Lung (tissue), 12 donors: ENCODE data around the gene EGFLAM. TPM values are rescaled to one million over a fixed set of nuclear protein-coding genes. Genes with fewer than 3 reads are reported as not detected.

ENCODE experiments used
- ATAC-seq: fragments of 200-7000 bp; cut with Tn5 transposase; one replicate; pipeline ENCODE4 v1.9.1; 2020; ENCODE audit warnings: moderate number of reproducible peaks; ENCODE audit not compliant: insufficient read depth, low FRiP score
- DNase-seq, 3 donors: peaks; one replicate each; pipeline ENCODE4 v3.0.0-alpha.2; 2013 to 2017
- H3K27ac ChIP-seq, 2 donors: one replicate each; pipeline ENCODE4 v1.5.1; 2013; ENCODE audit warnings: mild to moderate bottlenecking in 2 of 2, moderate library complexity in 2 of 2, control low read depth in 1 of 2, inconsistent platforms in 1 of 2, low read depth in 1 of 2, low read length in 1 of 2
- H3K27me3 ChIP-seq, 3 donors: one replicate each; pipeline ENCODE4 v1.5.1; 2013; ENCODE audit warnings: low read length in 2 of 3; ENCODE audit not compliant: control insufficient read depth in 3 of 3, insufficient read depth in 3 of 3
- H3K36me3 ChIP-seq, 4 donors: one replicate each; pipeline ENCODE4 v1.5.1; 2013; ENCODE audit warnings: low read length in 4 of 4, mild to moderate bottlenecking in 1 of 4, moderate library complexity in 1 of 4; ENCODE audit not compliant: control insufficient read depth in 4 of 4, insufficient read depth in 4 of 4
- H3K4me1 ChIP-seq, 5 donors: one replicate each; pipeline ENCODE4 v1.5.1; 2013; ENCODE audit warnings: low read length in 5 of 5, mild to moderate bottlenecking in 2 of 5, moderate library complexity in 1 of 5; ENCODE audit not compliant: control insufficient read depth in 5 of 5, insufficient read depth in 5 of 5
- H3K4me3 ChIP-seq: one replicate; pipeline ENCODE4 v1.5.1; 2013; ENCODE audit warnings: mild to moderate bottlenecking, control low read depth, moderate library complexity
- H3K9ac ChIP-seq, 2 donors: one replicate each; pipeline ENCODE4 v1.5.1; 2013; ENCODE audit warnings: low read length in 2 of 2, control low read depth in 1 of 2; ENCODE audit not compliant: insufficient read depth in 1 of 2
- H3K9me3 ChIP-seq, 4 donors: one replicate each; pipeline ENCODE4 v1.5.1; 2013; ENCODE audit warnings: low read length in 3 of 4, mild to moderate bottlenecking in 1 of 4, moderate library complexity in 1 of 4; ENCODE audit not compliant: control insufficient read depth in 4 of 4, insufficient read depth in 3 of 4
- CTCF ChIP-seq: IDR thresholded peaks from 2 replicates; pipeline ENCODE4 v1.5.1; 2012; ENCODE audit warnings: mild to moderate bottlenecking; ENCODE audit errors: control extremely low read depth, extremely low read depth
- WGBS, 2 donors: extraction: QIAGEN DNeasy Blood & Tissue Kit; methylation state at CpG; one replicate each; pipeline ENCODE4 v1.1.7; 2013; 5-methylcytosine and 5-hydroxymethylcytosine counted together
- polyA plus RNA-seq, 2 donors: library from polyadenylated mRNA; stranded (reverse); fragments of 200-250 nt; gene quantifications; one replicate each; pipeline ENCODE4 v1.2.1, GENCODE V29; 2013
- total RNA-seq, 2 donors: library from RNA; depleted of rRNA in 1 of 2; stranded (reverse); fragments of >200 nt in 1 of 2; gene quantifications; one replicate each; pipeline ENCODE4 v1.2.1, GENCODE V29; 2014 to 2021
- donor health status: control.
- donor health status: control.
- donor health status: Bipolar disorder and iron deficiency.
- donor health status: healthy.
- donor health status: DM: yes; HTN: yes; CAD: no.

The EGFLAM gene
- total and polyA plus RNA-seq, 4 donors = 0.41 to 7.6 (median 1.3) TPM

DNA sequence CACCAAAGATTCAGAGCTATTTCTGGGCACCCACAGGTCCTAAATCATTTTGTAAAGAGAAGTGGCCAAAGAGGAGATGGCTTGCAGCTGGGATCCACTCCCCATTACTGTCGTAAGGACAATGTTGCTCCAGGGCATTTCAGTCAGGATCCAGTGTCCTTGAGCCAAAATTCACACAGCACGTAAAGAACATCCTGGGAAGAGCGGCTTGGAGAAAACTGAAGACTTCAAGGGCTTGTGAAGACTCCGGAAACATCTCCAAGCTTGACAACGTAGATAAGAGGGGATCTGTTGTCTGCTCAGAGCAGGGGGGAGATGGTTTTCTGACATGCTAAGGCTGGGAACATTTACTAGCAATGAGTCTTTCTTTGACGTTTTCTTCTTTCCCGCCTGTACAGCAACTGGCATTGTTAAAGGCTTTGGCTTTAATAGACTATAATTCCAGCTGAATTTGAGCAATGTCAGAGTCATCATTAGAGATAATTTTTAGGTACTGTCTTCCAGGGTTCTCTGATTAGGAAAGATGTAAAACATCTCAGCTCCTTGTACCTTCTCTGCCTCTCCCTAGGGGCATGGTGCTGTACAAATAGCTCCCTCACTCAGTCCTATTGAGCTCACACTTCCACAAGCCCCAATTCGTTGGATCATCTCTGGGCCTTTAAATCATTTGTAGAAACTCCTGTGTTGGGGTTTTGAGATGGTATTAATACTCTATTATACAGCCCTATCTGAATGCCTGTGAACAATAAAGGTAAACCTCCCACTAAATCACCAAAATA is 39.7 kb downstream of the EGFLAM start:
- Histone ChIP-seq H3K9ac (no peak overlapping the region), H3K36me3 (no peaks in the 10 kb centered on the region), H3K4me1 (peaks cover 0 to 16% (median 0%) of the 10 kb centered on the region in 5 donors), H3K27me3 (peaks cover 0 to 2% (median 0%) of the 10 kb centered on the region in 3 donors), H3K9me3 (peaks cover 0 to 12% (median 0%) of the 10 kb centered on the region in 4 donors), H3K4me3 (no peak overlapping the region), H3K27ac (peak overlapping the region in 1 of 2 donors; percentile 4)
- no peak for TF ChIP-seq CTCF
- 43 to 47% methylated on average over 8 of the region's 8 CpGs for WGBS, 2 donors
- peak; percentile 76 to 91 (median 88) for DNase-seq
- no peak for ATAC-seq

DNA sequence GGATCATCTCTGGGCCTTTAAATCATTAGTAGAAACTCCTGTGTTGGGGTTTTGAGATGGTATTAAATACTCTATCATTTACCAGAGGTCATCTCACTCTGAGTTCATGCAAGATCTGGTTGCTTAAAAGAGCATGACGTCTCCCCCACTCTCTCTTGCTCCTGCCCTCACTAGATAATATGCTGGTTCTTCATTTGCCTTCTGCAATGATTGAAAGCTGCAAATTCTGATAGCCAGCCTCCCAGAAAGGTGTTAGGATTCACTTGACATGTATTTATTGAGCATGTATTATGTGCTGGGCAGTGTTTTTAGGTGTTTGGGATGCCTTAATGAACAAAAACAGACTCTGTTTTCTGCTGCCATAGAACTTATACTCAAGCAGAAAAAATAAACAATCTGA is 41.2 kb downstream of the EGFLAM start:
- peaks cover 0 to 16% (median 0%) of the 10 kb centered on the region in 5 donors for H3K4me1 ChIP-seq
- no peak overlapping the region for H3K27ac ChIP-seq
- H3K9ac ChIP-seq = no peak overlapping the region
- DNase-seq (no peak), ATAC-seq (no peak)
- H3K4me3 ChIP-seq = no peak overlapping the region
- H3K9me3 ChIP-seq = peaks cover 0 to 10% (median 4%) of the 10 kb centered on the region in 4 donors
- H3K27me3 ChIP-seq = peaks cover 0 to 2% (median 0%) of the 10 kb centered on the region in 3 donors
- WGBS, 2 donors = 90 to 95% methylated on average over 1 of the region's 1 CpG
- no peak for TF ChIP-seq CTCF
- no peaks in the 10 kb centered on the region for H3K36me3 ChIP-seq

DNA sequence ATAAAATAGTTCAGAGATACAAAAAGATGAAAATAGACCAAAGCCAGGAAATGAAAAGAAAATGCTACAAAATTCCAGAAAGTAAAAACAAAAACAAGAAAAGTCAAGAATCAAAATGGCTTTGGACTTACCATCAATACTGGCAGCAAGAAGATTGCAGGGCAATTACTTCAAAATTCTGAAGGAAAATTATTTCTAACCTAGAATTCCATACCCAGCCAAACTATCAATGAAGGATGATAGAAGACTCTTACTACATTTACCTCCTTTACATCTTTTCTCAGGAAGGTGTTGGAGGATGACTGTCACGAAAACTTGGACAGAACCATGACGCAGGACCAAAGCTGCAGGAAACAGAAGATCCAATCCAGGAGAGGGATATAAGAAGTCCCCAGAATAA is 46.8 kb downstream of the EGFLAM start:
- Histone ChIP-seq H3K4me3 (no peak overlapping the region), H3K9me3 (peaks cover 0 to 17% (median 8%) of the 10 kb centered on the region in 4 donors), H3K36me3 (no peaks in the 10 kb centered on the region), H3K4me1 (no peaks in the 10 kb centered on the region), H3K9ac (no peak overlapping the region), H3K27ac (no peak overlapping the region), H3K27me3 (no peaks in the 10 kb centered on the region)
- ATAC-seq = no peak
- no peak for TF ChIP-seq CTCF
- 94 to 95% methylated on average over 2 of the region's 2 CpGs for WGBS, 2 donors
- no peak for DNase-seq

DNA sequence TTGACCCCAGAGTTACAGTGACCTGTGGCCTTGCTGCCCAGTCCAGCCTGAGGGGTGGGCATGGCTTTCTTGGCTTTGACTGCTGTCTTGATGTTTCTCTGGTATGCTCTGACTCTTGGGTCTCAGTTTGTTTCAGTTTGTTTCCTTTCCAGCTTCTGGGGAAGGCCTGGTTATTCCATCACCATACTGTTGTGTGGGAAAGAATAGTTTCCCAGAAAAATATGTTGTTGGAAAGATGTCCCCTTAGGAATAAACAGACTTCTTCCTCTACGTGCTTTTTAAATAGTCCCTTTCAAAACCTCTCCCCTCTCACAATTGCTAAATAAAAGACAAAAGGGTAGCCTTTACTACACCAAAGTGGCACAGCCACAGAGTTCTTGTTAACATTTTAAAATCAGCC is 49.5 kb downstream of the EGFLAM start:
- Histone ChIP-seq H3K9me3 (peaks cover 0 to 11% (median 8%) of the 10 kb centered on the region in 4 donors), H3K4me3 (no peak overlapping the region), H3K27me3 (no peaks in the 10 kb centered on the region), H3K9ac (no peak overlapping the region), H3K4me1 (no peaks in the 10 kb centered on the region), H3K36me3 (no peaks in the 10 kb centered on the region), H3K27ac (no peak overlapping the region)
- 79 to 86% methylated on average over 1 of the region's 1 CpG for WGBS, 2 donors
- no peak for ATAC-seq
- no peak for DNase-seq
- TF ChIP-seq CTCF = no peak
